Liver (tissue), 9 donors: Measurements from ENCODE around the gene PNMA8A. TPM values are rescaled to one million over a fixed set of nuclear protein-coding genes. Genes with fewer than 3 reads are reported as not detected.

Source experiments
- DNase-seq: peaks from one replicate; pipeline ENCODE4 v3.0.0-alpha.2; 2017; ENCODE audit warnings: low spot score
- H3K27ac ChIP-seq, 2 donors: one replicate each; pipeline ENCODE4 v1.7.0; 2013; ENCODE audit warnings: inconsistent platforms in 2 of 2, low read length in 2 of 2, control low read depth in 1 of 2, low read depth in 1 of 2, mild to moderate bottlenecking in 1 of 2
- H3K27me3 ChIP-seq, 4 donors: one replicate each; pipeline versions ENCODE4 v1.6.1 to v1.7.0; 2013; ENCODE audit warnings: low read length in 3 of 4, inconsistent platforms in 1 of 4, mild to moderate bottlenecking in 1 of 4, moderate library complexity in 1 of 4; ENCODE audit not compliant: control insufficient read depth in 4 of 4, insufficient read depth in 4 of 4
- H3K36me3 ChIP-seq, 4 donors: one replicate each; pipeline versions ENCODE4 v1.6.1 to v1.7.0; 2013; ENCODE audit warnings: low read length in 3 of 4, mild to moderate bottlenecking in 3 of 4, low read depth in 1 of 4, moderate library complexity in 1 of 4; ENCODE audit not compliant: control insufficient read depth in 4 of 4, insufficient read depth in 3 of 4
- H3K4me1 ChIP-seq, 4 donors: one replicate each; pipeline versions ENCODE4 v1.6.1 to v1.7.0; 2013; ENCODE audit warnings: low read length in 3 of 4, mild to moderate bottlenecking in 3 of 4, moderate library complexity in 1 of 4; ENCODE audit not compliant: control insufficient read depth in 4 of 4, insufficient read depth in 4 of 4
- H3K4me3 ChIP-seq, 3 donors: one replicate each; pipeline versions ENCODE4 v1.6.1 to v1.7.0; 2013; ENCODE audit warnings: low read length in 3 of 3, control low read depth in 1 of 3, low read depth in 1 of 3, mild to moderate bottlenecking in 1 of 3
- H3K9ac ChIP-seq, 2 donors: one replicate each; pipeline ENCODE4 v1.7.0; 2013; ENCODE audit warnings: low read length in 2 of 2, mild to moderate bottlenecking in 2 of 2, moderate library complexity in 2 of 2, control low read depth in 1 of 2, low read depth in 1 of 2
- H3K9me3 ChIP-seq, 4 donors: one replicate each; pipeline versions ENCODE4 v1.6.1 to v1.7.0; 2013; ENCODE audit warnings: low read length in 3 of 4; ENCODE audit not compliant: control insufficient read depth in 4 of 4
- ATF3 ChIP-seq: IDR thresholded peaks from 2 replicates; pipeline ENCODE4 v1.6.1; 2016; ENCODE audit warnings: antibody characterized with exemption
- CTCF ChIP-seq: fragments of 150-350 bp; IDR thresholded peaks from 2 replicates; pipeline ENCODE4 v1.5.1; 2017; ENCODE audit warnings: improper control_type of control experiment, low read depth, low read length; ENCODE audit not compliant: missing input control
- EGR1 ChIP-seq, 2 donors: IDR thresholded peaks; 2 replicates each; pipeline ENCODE4 v1.6.1; 2016 to 2018; ENCODE audit warnings: antibody characterized with exemption in 2 of 2, low read depth in 2 of 2
- FOXA1 ChIP-seq: IDR thresholded peaks from 2 replicates; pipeline ENCODE4 v1.6.1; 2016; ENCODE audit warnings: antibody characterized with exemption
- FOXA2 ChIP-seq: IDR thresholded peaks from 2 replicates; pipeline ENCODE4 v1.6.1; 2016; ENCODE audit warnings: antibody characterized with exemption
- GABPA ChIP-seq, 2 donors: IDR thresholded peaks in 1 of 2; conservative IDR thresholded peaks in 1 of 2; 2 replicates each; pipeline ENCODE4 v1.6.1; 2016; ENCODE audit warnings: antibody characterized with exemption in 2 of 2, mild to moderate bottlenecking in 1 of 2, moderate library complexity in 1 of 2
- HNF4A ChIP-seq, 2 donors: conservative IDR thresholded peaks; 2 replicates each; pipeline ENCODE4 v1.6.1; 2016; ENCODE audit warnings: antibody characterized with exemption in 2 of 2, mild to moderate bottlenecking in 2 of 2
- JUND ChIP-seq, 2 donors: IDR thresholded peaks; 2 replicates each; pipeline ENCODE4 v1.6.1; 2016; ENCODE audit warnings: antibody characterized with exemption in 2 of 2
- MAX ChIP-seq: IDR thresholded peaks from 2 replicates; pipeline ENCODE4 v1.6.1; 2016; ENCODE audit warnings: antibody characterized with exemption
- RAD21 ChIP-seq, 2 donors: IDR thresholded peaks; 2 replicates each; pipeline ENCODE4 v1.6.1; 2016; ENCODE audit warnings: antibody characterized with exemption in 2 of 2, mild to moderate bottlenecking in 2 of 2
- REST ChIP-seq: IDR thresholded peaks from 2 replicates; pipeline ENCODE4 v1.6.1; 2016; ENCODE audit warnings: antibody characterized with exemption, mild to moderate bottlenecking
- RXRA ChIP-seq, 2 donors: IDR thresholded peaks; 2 replicates each; pipeline ENCODE4 v1.6.1; 2017 to 2018; ENCODE audit warnings: antibody characterized with exemption in 2 of 2, mild to moderate bottlenecking in 1 of 2
- TAF1 ChIP-seq: conservative IDR thresholded peaks from 2 replicates; pipeline ENCODE4 v1.6.1; 2016; ENCODE audit warnings: antibody characterized with exemption, mild to moderate bottlenecking
- YY1 ChIP-seq: IDR thresholded peaks from 2 replicates; pipeline ENCODE4 v1.6.1; 2016; ENCODE audit warnings: antibody characterized with exemption, mild to moderate bottlenecking
- ZBTB33 ChIP-seq: IDR thresholded peaks from 2 replicates; pipeline ENCODE4 v1.6.1; 2016; ENCODE audit warnings: antibody characterized with exemption
- WGBS: extraction: QIAGEN DNeasy Blood & Tissue Kit; methylation state at CpG from one replicate; pipeline ENCODE4 v1.1.7; 2013; 5-methylcytosine and 5-hydroxymethylcytosine counted together
- polyA plus RNA-seq, 2 donors: library from polyadenylated mRNA; stranded (reverse) in 1 of 2; unstranded in 1 of 2; fragments of 200-250 nt in 1 of 2; fragments of >200 nt in 1 of 2; fragmentation: Nextera tagmentation in 1 of 2; extraction: Ambion mirVana in 1 of 2; gene quantifications; one replicate each; pipeline versions ENCODE4 v1.2.1 to v1.2.3, GENCODE V29; 2013 to 2015
- total RNA-seq, 2 donors: library from RNA; depleted of rRNA; stranded (reverse); fragments of >200 nt; gene quantifications; one replicate each; pipeline ENCODE4 v1.2.3, GENCODE V29; 2014
- donor health status: healthy.
- donor health status: healthy.
- donor health status: healthy.
- donor health status: healthy.
- donor health status: healthy.

The PNMA8A gene
- total and polyA plus RNA-seq, 4 donors, result 0.17 to 0.93 (median 0.22) TPM; not detected in 1

- Histone ChIP-seq H3K4me1 (no peaks in the 10 kb centered on the region), H3K9me3 (peaks cover 0 to 7% (median 2%) of the 10 kb centered on the region in 4 donors), H3K36me3 (peaks cover 0 to 2% (median 0%) of the 10 kb centered on the region in 4 donors), H3K9ac (no peak overlapping the region), H3K4me3 (no peak overlapping the region), H3K27ac (no peak overlapping the region), H3K27me3 (peaks cover 0 to 5% (median 0%) of the 10 kb centered on the region in 4 donors)
- DNase-seq, result no peak
- TF ChIP-seq FOXA2, result no peak
- TF ChIP-seq ATF3, result no peak
- no peak for TF ChIP-seq RXRA (IDR thresholded peaks at IDR 0.05)
- TF ChIP-seq ZBTB33, result no peak
- no peak for TF ChIP-seq MAX
- TF ChIP-seq TAF1, result no peak
- no peak for TF ChIP-seq GABPA (IDR thresholded peaks at IDR 0.05 in 1 of 2, conservative IDR thresholded peaks at IDR 0.05 in 1 of 2)
- no peak for TF ChIP-seq FOXA1
- 68% methylated on average over 17 of the region's 17 CpGs for WGBS
Measured at GRCh38 chr19:46503848-46504453, 32.6 kb upstream of the PNMA8A start.

- peaks cover 0 to 7% (median 2%) of the 10 kb centered on the region in 4 donors for H3K9me3 ChIP-seq
- H3K4me1 ChIP-seq, result no peaks in the 10 kb centered on the region
- no peak for DNase-seq
- H3K27ac ChIP-seq, result no peak overlapping the region
- 90% methylated on average over 5 of the region's 5 CpGs for WGBS
- peaks cover 0 to 2% (median 0%) of the 10 kb centered on the region in 4 donors for H3K36me3 ChIP-seq
- TF ChIP-seq REST (no peak), RXRA (IDR thresholded peaks at IDR 0.05) (no peak), ZBTB33 (no peak), YY1 (no peak), JUND (IDR thresholded peaks at IDR 0.05) (no peak), HNF4A (conservative IDR thresholded peaks at IDR 0.05) (no peak), GABPA (IDR thresholded peaks at IDR 0.05 in 1 of 2, conservative IDR thresholded peaks at IDR 0.05 in 1 of 2) (no peak), FOXA2 (no peak), RAD21 (IDR thresholded peaks at IDR 0.05) (no peak), MAX (no peak), EGR1 (IDR thresholded peaks at IDR 0.05; ENCODE audit: low read depth in 2 of 2) (no peak), FOXA1 (no peak), TAF1 (no peak), CTCF (no peak)
- H3K4me3 ChIP-seq, result no peak overlapping the region
- peaks cover 0 to 5% (median 0%) of the 10 kb centered on the region in 4 donors for H3K27me3 ChIP-seq
- no peak overlapping the region for H3K9ac ChIP-seq
Measured at GRCh38 chr19:46502891-46503290, 31.5 kb upstream of the PNMA8A start.
